ENCODE results near the gene C11orf52.

DNA sequence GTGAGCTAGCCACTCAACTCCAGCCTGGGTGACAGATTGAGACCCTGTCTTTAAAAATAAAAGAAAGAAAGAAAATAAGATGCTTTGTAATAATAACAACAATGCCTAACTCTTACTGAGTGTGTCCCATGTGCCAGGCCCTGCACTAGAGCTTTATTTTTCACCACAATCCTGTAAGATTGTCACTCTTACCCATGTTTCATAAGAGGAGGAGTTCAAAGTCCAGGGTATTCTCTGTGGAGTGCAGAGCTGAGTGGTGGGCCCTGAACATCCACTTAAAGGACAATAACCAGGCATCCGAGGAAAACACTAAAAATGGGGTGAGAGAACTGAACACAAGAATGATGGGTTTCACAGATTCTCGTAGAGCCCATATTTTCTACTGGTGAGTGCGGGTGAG is 925 bp upstream of the C11orf52 start:
- no peak for TF ChIP-seq POLR2A (IDR thresholded peaks at IDR 0.05)
- TF ChIP-seq, protein P1, sequence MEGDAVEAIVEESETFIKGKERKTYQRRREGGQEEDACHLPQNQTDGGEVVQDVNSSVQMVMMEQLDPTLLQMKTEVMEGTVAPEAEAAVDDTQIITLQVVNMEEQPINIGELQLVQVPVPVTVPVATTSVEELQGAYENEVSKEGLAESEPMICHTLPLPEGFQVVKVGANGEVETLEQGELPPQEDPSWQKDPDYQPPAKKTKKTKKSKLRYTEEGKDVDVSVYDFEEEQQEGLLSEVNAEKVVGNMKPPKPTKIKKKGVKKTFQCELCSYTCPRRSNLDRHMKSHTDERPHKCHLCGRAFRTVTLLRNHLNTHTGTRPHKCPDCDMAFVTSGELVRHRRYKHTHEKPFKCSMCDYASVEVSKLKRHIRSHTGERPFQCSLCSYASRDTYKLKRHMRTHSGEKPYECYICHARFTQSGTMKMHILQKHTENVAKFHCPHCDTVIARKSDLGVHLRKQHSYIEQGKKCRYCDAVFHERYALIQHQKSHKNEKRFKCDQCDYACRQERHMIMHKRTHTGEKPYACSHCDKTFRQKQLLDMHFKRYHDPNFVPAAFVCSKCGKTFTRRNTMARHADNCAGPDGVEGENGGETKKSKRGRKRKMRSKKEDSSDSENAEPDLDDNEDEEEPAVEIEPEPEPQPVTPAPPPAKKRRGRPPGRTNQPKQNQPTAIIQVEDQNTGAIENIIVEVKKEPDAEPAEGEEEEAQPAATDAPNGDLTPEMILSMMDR (IDR thresholded peaks at IDR 0.05) = no peak
